A549 (cell line): ENCODE data around the gene IFT80.

ENCODE experiments used
- CHD2 ChIP-seq: fragments of 150-350 bp; IDR thresholded peaks from 2 replicates; pipeline ENCODE4 v1.6.1; 2014; ENCODE audit warnings: low read length; ENCODE audit not compliant: partially characterized antibody
- HDAC2 ChIP-seq: fragments of 200-600 bp; sonication (generic); IDR thresholded peaks from 2 replicates; pipeline ENCODE4 v1.6.1; 2016
- TF ChIP-seq, protein P1 (sequence below): fragments of 200-600 bp; sonication (generic); IDR thresholded peaks from 2 replicates; pipeline ENCODE4 v1.6.1; 2016; ENCODE audit warnings: antibody characterized with exemption, mild to moderate bottlenecking, moderate library complexity
- TF ChIP-seq, protein P2 (sequence below): fragments of >200 bp; sonication (Bioruptor Twin); formaldehyde crosslinking; IDR thresholded peaks from 3 replicates; pipeline ENCODE4 v1.5.1; 2016
- TF ChIP-seq, protein P3 (sequence below): IDR thresholded peaks from 2 replicates; pipeline ENCODE4 v1.6.1; 2012

DNA sequence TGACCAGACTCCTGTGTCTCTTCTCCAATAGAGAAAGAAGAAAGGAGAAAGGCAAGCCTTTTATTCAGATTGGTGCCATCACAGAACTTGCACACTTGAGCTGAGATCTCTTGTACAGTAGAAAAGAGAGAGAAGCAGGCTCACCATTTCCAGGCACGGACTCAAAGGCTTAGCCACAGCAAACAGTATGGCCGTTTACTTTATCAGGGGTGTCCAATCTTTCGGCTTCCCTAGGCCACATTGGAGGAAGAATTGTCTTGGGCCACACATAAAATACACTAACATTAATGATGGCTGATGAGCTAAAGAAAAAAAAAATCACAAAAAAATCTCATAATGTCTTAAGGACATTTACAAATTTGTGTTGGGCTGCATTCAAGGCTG, 5.0 kb downstream of the IFT80 start:
- TF ChIP-seq HDAC2 (no peak), CHD2 (no peak)
- TF ChIP-seq, protein P1, sequence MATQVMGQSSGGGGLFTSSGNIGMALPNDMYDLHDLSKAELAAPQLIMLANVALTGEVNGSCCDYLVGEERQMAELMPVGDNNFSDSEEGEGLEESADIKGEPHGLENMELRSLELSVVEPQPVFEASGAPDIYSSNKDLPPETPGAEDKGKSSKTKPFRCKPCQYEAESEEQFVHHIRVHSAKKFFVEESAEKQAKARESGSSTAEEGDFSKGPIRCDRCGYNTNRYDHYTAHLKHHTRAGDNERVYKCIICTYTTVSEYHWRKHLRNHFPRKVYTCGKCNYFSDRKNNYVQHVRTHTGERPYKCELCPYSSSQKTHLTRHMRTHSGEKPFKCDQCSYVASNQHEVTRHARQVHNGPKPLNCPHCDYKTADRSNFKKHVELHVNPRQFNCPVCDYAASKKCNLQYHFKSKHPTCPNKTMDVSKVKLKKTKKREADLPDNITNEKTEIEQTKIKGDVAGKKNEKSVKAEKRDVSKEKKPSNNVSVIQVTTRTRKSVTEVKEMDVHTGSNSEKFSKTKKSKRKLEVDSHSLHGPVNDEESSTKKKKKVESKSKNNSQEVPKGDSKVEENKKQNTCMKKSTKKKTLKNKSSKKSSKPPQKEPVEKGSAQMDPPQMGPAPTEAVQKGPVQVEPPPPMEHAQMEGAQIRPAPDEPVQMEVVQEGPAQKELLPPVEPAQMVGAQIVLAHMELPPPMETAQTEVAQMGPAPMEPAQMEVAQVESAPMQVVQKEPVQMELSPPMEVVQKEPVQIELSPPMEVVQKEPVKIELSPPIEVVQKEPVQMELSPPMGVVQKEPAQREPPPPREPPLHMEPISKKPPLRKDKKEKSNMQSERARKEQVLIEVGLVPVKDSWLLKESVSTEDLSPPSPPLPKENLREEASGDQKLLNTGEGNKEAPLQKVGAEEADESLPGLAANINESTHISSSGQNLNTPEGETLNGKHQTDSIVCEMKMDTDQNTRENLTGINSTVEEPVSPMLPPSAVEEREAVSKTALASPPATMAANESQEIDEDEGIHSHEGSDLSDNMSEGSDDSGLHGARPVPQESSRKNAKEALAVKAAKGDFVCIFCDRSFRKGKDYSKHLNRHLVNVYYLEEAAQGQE = no peak
- TF ChIP-seq, protein P2, sequence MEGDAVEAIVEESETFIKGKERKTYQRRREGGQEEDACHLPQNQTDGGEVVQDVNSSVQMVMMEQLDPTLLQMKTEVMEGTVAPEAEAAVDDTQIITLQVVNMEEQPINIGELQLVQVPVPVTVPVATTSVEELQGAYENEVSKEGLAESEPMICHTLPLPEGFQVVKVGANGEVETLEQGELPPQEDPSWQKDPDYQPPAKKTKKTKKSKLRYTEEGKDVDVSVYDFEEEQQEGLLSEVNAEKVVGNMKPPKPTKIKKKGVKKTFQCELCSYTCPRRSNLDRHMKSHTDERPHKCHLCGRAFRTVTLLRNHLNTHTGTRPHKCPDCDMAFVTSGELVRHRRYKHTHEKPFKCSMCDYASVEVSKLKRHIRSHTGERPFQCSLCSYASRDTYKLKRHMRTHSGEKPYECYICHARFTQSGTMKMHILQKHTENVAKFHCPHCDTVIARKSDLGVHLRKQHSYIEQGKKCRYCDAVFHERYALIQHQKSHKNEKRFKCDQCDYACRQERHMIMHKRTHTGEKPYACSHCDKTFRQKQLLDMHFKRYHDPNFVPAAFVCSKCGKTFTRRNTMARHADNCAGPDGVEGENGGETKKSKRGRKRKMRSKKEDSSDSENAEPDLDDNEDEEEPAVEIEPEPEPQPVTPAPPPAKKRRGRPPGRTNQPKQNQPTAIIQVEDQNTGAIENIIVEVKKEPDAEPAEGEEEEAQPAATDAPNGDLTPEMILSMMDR = no peak
- TF ChIP-seq, protein P3, sequence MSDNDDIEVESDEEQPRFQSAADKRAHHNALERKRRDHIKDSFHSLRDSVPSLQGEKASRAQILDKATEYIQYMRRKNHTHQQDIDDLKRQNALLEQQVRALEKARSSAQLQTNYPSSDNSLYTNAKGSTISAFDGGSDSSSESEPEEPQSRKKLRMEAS = no peak
